Measurements from ENCODE around the gene MGAT1.
"Not testable (repeated sequence)": the region's sequence is repeated elsewhere in the genome, so short reads cannot be mapped to it uniquely, and the experiment has no call there.

MGAT1 gene

GRCh38 chr5:180799902-180800801, 2.5 kb downstream of the MGAT1 start:
- TF ChIP-seq POLR2AphosphoS5 (IDR thresholded peaks at IDR 0.05; ENCODE audit: low read depth, low read length) (no peak), POLR2A (IDR thresholded peaks at IDR 0.05; ENCODE audit: low read depth, low read length) (no peak), TAF1 (IDR thresholded peaks at IDR 0.05; ENCODE audit: borderline replicate concordance, low read depth, low read length) (no peak)
- FAIRE-seq, result peak; percentile 51
- DNase-seq (ENCODE audit: insufficient read length), result no peak

GRCh38 chr5:180799194-180799593, 3.4 kb downstream of the MGAT1 start:
- no peak for FAIRE-seq
- TF ChIP-seq POLR2AphosphoS5 (IDR thresholded peaks at IDR 0.05; ENCODE audit: low read depth, low read length) (no peak), POLR2A (IDR thresholded peaks at IDR 0.05; ENCODE audit: low read depth, low read length) (no peak), TAF1 (IDR thresholded peaks at IDR 0.05; ENCODE audit: borderline replicate concordance, low read depth, low read length) (no peak)
- no peak for DNase-seq (ENCODE audit: insufficient read length)

- DNase-seq (ENCODE audit: insufficient read length) (no peak), FAIRE-seq (no peak)
- TF ChIP-seq POLR2A (IDR thresholded peaks at IDR 0.05; ENCODE audit: low read depth, low read length) (no peak), TAF1 (IDR thresholded peaks at IDR 0.05; ENCODE audit: borderline replicate concordance, low read depth, low read length) (no peak), POLR2AphosphoS5 (IDR thresholded peaks at IDR 0.05; ENCODE audit: low read depth, low read length) (no peak)
These were observed 4.4 kb downstream of the MGAT1 start for GRCh38 chr5:180798193-180798592.

- DNase-seq (ENCODE audit: insufficient read length), result no peak
- no peak for FAIRE-seq
- TF ChIP-seq POLR2AphosphoS5 (IDR thresholded peaks at IDR 0.05; ENCODE audit: low read depth, low read length), result no peak
- no peak for TF ChIP-seq POLR2A (IDR thresholded peaks at IDR 0.05; ENCODE audit: low read depth, low read length)
- no peak for TF ChIP-seq TAF1 (IDR thresholded peaks at IDR 0.05; ENCODE audit: borderline replicate concordance, low read depth, low read length)
These were observed 5.1 kb downstream of the MGAT1 start for GRCh38 chr5:180797256-180798192.

- FAIRE-seq (no peak), DNase-seq (ENCODE audit: insufficient read length) (no peak)
- TF ChIP-seq TAF1 (IDR thresholded peaks at IDR 0.05; ENCODE audit: borderline replicate concordance, low read depth, low read length) (no peak), POLR2A (IDR thresholded peaks at IDR 0.05; ENCODE audit: low read depth, low read length) (no peak), POLR2AphosphoS5 (IDR thresholded peaks at IDR 0.05; ENCODE audit: low read depth, low read length) (no peak)
These were observed 6.8 kb downstream of the MGAT1 start for GRCh38 chr5:180795771-180796313.

- FAIRE-seq (no peak), DNase-seq (ENCODE audit: insufficient read length) (no peak)
- no peak for TF ChIP-seq POLR2A (IDR thresholded peaks at IDR 0.05; ENCODE audit: low read depth, low read length)
- no peak for TF ChIP-seq POLR2AphosphoS5 (IDR thresholded peaks at IDR 0.05; ENCODE audit: low read depth, low read length)
These were observed 9.7 kb downstream of the MGAT1 start for GRCh38 chr5:180792965-180793287.

- no peak for TF ChIP-seq POLR2A (IDR thresholded peaks at IDR 0.05; ENCODE audit: low read depth, low read length)
- no peak for TF ChIP-seq POLR2AphosphoS5 (IDR thresholded peaks at IDR 0.05; ENCODE audit: low read depth, low read length)
- TF ChIP-seq TAF1 (IDR thresholded peaks at IDR 0.05; ENCODE audit: borderline replicate concordance, low read depth, low read length), result no peak
- DNase-seq (ENCODE audit: insufficient read length) (no peak), FAIRE-seq (no peak)
These were observed 10.2 kb downstream of the MGAT1 start for GRCh38 chr5:180792287-180792964.

- DNase-seq (ENCODE audit: insufficient read length) (no peak), FAIRE-seq (no peak)
- no peak for TF ChIP-seq TAF1 (IDR thresholded peaks at IDR 0.05; ENCODE audit: borderline replicate concordance, low read depth, low read length)
- no peak for TF ChIP-seq POLR2A (IDR thresholded peaks at IDR 0.05; ENCODE audit: low read depth, low read length)
- no peak for TF ChIP-seq POLR2AphosphoS5 (IDR thresholded peaks at IDR 0.05; ENCODE audit: low read depth, low read length)
These were observed 10.9 kb downstream of the MGAT1 start for GRCh38 chr5:180791611-180792213.

- FAIRE-seq, result no peak
These were observed 12.1 kb downstream of the MGAT1 start for GRCh38 chr5:180790524-180790923.

GRCh38 chr5:180790020-180790419, 12.6 kb downstream of the MGAT1 start:
- TF ChIP-seq TAF1 (IDR thresholded peaks at IDR 0.05; ENCODE audit: borderline replicate concordance, low read depth, low read length) (no peak), POLR2AphosphoS5 (IDR thresholded peaks at IDR 0.05; ENCODE audit: low read depth, low read length) (no peak), POLR2A (IDR thresholded peaks at IDR 0.05; ENCODE audit: low read depth, low read length) (no peak)
- no peak for DNase-seq (ENCODE audit: insufficient read length)
- FAIRE-seq, result no peak

More at GRCh38 chr5:180790524-180790923, 12.1 kb downstream of the MGAT1 start:
- DNase-seq (ENCODE audit: insufficient read length), result no peak
- TF ChIP-seq POLR2A (IDR thresholded peaks at IDR 0.05; ENCODE audit: low read depth, low read length), result no peak

GRCh38 chr5:180788651-180789410, 13.8 kb downstream of the MGAT1 start:
- FAIRE-seq; DNase-seq (ENCODE audit: insufficient read length): not testable (repeated sequence)

Data from GM12892 (cell line).